CD4-positive, alpha-beta T cell treated with Interleukin-17A for 1 hour (primary cell): Measurements from ENCODE around the gene PRSS2.
"Not testable (repeated sequence)": the region's sequence is repeated elsewhere in the genome, so short reads cannot be mapped to it uniquely, and the experiment has no call there.

ENCODE experiments used
- DNase-seq: peaks from one replicate; pipeline ENCODE4 v3.0.0-alpha.2; 2020

PRSS2 gene

DNA sequence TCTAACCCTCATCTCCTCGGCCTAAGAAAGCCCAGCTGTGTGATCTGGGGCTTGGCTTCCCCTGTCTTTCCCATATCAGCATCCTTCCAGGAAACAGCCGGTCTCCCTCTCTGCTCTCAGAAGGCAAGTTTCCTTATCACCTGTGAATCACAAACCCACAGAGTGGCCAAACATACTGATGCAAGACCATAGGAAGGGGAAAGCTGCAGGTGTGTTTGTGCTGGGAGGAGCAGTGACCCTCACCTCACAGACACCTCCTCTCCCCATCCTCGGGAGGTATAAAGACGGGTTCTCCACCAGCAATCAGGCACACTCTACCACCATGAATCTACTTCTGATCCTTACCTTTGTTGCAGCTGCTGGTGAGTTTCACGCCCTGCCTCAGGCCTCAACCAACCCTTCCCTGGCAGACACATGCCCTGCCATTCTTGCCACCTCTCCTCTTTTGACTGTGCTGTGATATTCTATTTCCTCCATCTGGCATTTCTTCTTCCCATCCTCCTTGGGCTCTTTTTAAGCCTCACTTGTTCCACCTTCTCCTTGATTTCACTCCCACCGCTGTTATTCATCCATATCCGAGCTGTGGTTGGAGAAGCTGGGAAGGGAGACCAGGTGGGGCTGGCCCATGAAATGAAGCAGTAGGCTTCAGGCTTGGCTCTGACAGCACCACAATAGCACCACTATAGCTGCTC lies at the start of gene PRSS2:
Gene PRSS2 (plus strand): TSS at position 310 of the 692 bp plus-strand sequence. CDS start 13 bp downstream, at position 323.
- DNase-seq = no peak

GRCh38 chr7:142720986-142721385 lies 49.8 kb upstream of the PRSS2 start:
- DNase-seq = no peak

DNA sequence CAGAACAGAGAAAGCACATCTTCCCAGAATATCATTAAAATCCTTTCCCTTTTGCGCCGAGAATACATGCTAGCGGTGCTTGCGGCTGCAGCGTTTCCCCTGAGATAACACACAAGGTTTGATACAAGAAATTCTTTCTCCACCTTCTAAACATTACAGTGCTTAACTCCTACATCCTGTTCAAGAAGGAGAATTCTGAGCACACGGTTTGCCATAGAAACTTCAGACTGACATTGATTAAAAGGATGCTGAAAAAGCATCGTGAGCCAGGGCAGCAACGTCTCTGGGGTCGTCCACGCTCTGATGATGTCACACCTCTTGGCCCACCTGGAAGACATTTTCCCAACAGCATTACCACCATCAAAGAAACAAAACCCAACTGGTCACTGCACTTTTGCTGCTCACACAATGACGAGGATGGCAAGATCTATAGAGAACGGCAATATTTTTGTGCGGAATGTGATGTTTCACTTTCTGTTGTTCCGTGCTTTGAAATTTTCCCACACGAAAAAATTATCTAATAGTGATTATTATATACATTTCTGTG lies 48.4 kb upstream of the PRSS2 start:
- DNase-seq = no peak

- no peak for DNase-seq
These were observed 37.5 kb upstream of the PRSS2 start for GRCh38 chr7:142733271-142733670.

DNA sequence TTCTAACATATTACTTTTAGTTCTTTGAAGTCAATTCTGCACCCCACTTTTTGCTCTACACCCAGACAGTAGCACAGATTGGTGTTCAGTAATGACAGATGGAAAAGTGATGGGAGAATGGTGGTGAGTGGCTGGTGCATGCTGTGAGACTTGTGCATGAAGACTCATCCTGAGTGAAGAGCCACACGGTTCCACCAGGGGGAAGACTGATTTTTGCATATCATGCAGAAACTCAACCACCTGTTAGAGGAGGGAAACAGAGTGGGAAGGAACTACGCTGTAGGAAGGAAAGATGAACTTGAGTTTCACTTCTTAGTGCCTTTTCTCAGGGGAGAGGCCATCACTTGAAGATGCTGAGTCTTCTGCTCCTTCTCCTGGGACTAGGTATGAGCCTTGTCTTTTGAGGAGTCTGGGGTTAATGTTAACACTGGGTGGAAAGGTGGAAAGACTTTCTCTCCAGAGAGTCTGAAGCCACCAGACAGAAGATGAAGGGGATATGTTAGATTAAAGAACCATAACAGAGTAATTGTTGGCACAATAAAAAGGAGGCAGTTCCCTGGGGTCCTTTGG lies 30.8 kb upstream of the PRSS2 start:
- DNase-seq = no peak

DNA sequence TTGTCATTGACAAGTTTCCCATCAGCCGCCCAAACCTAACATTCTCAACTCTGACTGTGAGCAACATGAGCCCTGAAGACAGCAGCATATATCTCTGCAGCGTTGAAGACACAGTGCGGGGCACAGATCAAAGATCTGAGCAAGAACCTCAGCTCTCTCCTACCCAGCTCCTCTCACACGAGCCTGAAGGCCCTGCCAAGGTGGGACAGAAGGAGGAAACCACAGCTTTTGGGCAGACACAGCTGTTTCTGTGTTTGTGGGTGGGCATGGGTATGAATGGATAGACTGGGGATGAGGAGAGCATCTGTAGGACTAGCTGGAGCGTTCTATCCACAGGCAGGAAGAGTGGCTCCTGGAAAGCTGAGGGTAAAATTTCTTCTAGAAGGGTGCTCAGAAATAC lies 30.0 kb upstream of the PRSS2 start:
- DNase-seq = no peak

- DNase-seq = not testable (repeated sequence)
These were observed 28.8 kb upstream of the PRSS2 start for GRCh38 chr7:142741932-142742331.

DNA sequence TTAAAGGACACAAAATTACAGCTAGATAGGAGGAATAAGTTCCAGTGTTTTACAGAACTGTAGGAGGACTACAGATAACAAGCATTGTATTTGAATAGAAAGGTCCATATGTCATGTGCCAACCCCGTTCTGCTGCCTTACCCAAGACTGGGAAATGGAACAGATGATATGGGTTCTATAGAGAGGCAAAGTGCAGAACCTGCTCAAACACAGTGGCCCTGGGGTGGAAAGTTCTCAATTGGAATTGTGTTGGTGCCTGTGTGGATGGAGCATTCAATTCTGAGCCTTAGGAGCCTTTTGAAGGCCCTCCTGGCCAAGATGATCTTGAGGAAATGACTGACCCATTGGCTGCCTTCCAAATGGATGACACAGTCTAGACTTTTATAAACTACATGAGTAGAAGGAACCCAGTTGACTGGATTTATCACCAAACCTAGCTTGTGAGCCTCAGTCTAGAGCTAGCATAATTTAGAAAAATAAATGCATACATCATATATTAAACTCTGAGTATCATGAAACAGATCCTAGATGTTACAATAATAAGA lies 25.6 kb upstream of the PRSS2 start:
- DNase-seq = no peak

DNA sequence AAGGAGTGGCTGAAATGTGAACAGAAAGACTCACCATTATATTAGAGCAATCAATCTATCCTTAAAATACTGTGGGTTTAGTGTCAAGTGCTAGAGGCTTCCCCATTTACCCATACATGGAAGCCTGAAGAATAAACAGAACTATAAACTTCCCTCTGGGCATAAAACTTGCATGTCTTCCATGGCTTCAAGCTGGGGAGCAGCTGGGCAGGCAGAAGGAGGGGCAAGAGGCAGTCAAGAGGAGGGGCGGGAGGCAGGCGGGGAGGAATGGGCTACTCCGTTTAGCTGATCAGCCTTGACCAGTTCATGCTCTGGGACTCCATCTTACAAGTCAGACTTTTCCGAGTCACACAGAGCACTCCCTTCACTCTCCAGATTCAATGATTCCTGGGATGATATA lies 25.0 kb upstream of the PRSS2 start:
- DNase-seq = no peak

GRCh38 chr7:142746264-142746663 lies 24.5 kb upstream of the PRSS2 start:
- DNase-seq = no peak

DNA sequence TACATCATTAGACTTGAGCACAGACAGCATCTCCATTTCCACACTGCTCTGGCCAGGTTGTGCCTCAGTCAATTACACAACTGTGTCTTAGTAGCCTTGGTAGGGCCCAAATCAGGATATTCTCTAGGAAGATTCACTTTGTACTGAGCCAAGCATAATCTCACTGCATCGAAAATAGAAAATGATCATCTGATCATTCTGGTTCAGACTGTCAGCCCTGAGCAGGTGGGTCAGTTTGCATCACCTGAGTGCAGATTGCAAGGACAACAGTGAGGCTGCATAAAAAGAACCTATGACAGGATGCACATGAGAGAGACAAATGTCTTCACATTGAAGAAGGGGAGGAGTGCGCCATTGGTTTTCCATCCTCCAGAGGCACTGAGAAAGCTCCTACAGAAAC lies 22.4 kb upstream of the PRSS2 start:
- not testable (repeated sequence) for DNase-seq

- no peak for DNase-seq
These were observed 21.4 kb upstream of the PRSS2 start, which contains the start of gene PRSS1 for GRCh38 chr7:142749218-142749993. Gene PRSS1 (plus strand): TSS chr7:142749472. CDS start chr7:142749485, 13 bp downstream.

DNA sequence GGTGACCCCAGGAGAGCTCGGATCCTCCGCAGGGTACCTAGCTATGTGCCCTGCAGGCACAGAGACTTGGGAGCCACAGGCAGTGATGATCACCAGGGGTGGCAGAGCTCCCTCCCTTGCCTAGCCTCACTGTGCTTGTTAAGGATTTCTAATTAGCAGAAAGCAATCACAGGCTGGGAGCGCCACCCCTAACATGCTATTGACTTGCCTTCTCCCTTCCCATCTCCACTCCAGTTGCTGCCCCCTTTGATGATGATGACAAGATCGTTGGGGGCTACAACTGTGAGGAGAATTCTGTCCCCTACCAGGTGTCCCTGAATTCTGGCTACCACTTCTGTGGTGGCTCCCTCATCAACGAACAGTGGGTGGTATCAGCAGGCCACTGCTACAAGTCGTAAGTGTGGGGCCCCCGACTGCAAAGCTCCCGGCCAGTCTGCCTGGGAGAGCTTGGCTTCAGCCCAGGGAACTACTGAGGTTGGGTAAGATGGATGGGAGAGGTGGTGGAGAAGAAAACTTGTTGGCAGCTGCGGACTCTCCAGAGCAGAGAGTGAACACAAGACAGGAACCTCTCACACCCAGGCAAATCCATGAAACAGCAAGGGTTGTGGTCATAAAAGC lies 20.3 kb upstream of the PRSS2 start:
- DNase-seq = no peak

GRCh38 chr7:142751526-142752175 lies 19.1 kb upstream of the PRSS2 start:
- not testable (repeated sequence) for DNase-seq

GRCh38 chr7:142752376-142753225 lies 18.2 kb upstream of the PRSS2 start:
- DNase-seq = no peak

GRCh38 chr7:142753366-142753765 lies 17.4 kb upstream of the PRSS2 start:
- DNase-seq = no peak

DNA sequence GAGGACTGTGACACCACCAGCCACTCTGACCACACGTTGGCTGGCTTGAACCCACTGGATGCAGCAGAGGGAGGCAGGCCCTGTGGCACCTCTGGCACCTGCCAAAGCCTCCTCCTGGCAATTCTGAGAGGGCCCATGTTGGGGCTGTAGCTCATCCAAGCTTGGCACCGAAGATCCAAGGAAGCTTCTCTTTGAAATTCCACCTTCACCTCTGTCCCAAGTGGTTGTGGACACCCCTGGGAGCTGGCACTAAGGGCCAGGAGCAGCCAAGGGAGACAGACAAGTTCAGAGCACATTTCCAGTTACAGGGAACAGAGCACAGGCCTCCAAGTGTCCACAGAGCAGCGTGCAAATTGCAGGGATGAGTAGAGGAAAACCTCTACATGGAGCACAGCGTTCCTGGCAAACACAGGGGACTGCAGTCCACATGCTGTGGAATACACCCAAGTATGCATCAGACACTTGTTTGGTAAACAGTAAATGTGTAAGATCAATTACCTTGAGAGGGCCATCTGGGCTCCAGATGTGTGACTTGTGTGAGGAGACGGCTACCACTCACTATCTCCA lies 16.8 kb upstream of the PRSS2 start:
- not testable (repeated sequence) for DNase-seq

GRCh38 chr7:142754681-142755575 lies 15.8 kb upstream of the PRSS2 start:
- no peak for DNase-seq

DNA sequence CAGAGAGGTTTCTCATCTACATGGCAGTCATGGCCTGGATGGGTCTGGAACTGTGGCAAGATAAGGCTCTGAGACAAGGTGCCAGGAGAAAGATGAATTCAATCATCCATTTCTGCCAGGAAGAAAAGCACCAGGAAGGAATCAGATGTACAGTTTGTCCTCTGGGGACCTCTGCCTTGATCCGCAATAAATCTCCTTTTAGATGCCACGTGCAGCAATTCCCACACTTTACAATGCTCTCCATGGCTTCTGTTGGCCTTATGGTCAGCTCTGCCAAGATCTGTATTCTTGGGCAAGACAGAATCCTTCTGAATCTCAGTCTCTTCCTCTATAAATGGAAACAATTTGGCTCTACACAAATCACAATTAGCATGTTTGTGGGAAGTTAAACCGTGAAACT lies 12.5 kb upstream of the PRSS2 start:
- DNase-seq = not testable (repeated sequence)

DNA sequence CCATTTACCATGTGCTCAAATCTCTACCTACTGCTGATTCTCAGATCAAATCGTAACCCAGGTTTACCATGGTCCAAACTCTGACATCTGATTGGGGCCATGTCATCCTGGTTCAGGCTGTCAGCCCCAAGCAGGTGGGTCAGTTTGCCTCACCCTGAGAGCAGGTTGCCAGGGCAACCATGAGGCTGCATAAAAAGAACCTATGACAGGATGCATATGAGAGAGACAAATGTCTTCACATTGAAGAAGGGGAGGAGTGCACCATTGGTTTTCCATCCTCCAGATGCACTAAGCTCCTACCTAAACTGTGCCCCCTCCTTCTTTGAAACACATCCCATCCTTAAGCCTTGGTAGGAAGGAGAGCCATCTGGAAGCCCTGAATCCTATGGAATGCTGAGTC lies 11.3 kb upstream of the PRSS2 start:
- no peak for DNase-seq
